ENCODE data around the gene ZNF544. TPM values are rescaled to one million over a fixed set of nuclear protein-coding genes. Genes with fewer than 3 reads are reported as not detected.
A peak's percentile ranks its signal among the peaks of the same experiment; 100 is the strongest.

The ZNF544 gene
- total RNA-seq, 1 donor from 2014 or later, result 20.1 TPM

GRCh38 chr19:58227964-58228584 is 640 bp upstream of the ZNF544 start:
- no peak for TF ChIP-seq POLR2AphosphoS5 (IDR thresholded peaks at IDR 0.05; ENCODE audit: insufficient read depth in 1 of 2, low read depth in 1 of 2)
- TF ChIP-seq POLR2A (IDR thresholded peaks at IDR 0.05), result no peak
- TF ChIP-seq CTCF (IDR thresholded peaks at IDR 0.05), result no peak
- H3K27ac ChIP-seq, result peak overlapping the region; percentile 54
- H3K4me1 ChIP-seq, result peaks cover 8% of the 10 kb centered on the region
- no peaks in the 10 kb centered on the region for H3K9me3 ChIP-seq
- H3K36me3 ChIP-seq, result peaks cover 0 to 33% of the 10 kb centered on the region in 2 donors
- no peak for DNase-seq (ENCODE audit: extremely low spot score in 2 of 2)
- intact Hi-C loops (cut with DNase I), result no loop called here
- no peaks in the 10 kb centered on the region for H3K27me3 ChIP-seq
- peak overlapping the region; percentile 64 to 69 for H3K4me3 ChIP-seq

- no peaks in the 10 kb centered on the region for H3K27me3 ChIP-seq
- H3K4me1 ChIP-seq, result peaks cover 8% of the 10 kb centered on the region
- peak overlapping the region; percentile 64 to 69 for H3K4me3 ChIP-seq
- peaks cover 8% of the 10 kb centered on the region for H3K9me3 ChIP-seq
- H3K36me3 ChIP-seq, result peaks cover 0 to 45% of the 10 kb centered on the region in 2 donors
- TF ChIP-seq POLR2A (IDR thresholded peaks at IDR 0.05) (no peak), POLR2AphosphoS5 (IDR thresholded peaks at IDR 0.05; ENCODE audit: insufficient read depth in 1 of 2, low read depth in 1 of 2) (no peak), CTCF (IDR thresholded peaks at IDR 0.05) (no peak)
- DNase-seq (ENCODE audit: extremely low spot score in 2 of 2), result no peak
- peak overlapping the region; percentile 54 for H3K27ac ChIP-seq
- intact Hi-C loops (cut with DNase I), result no loop called here
Observed at GRCh38 chr19:58229255-58229639, 533 bp downstream of the ZNF544 start.

GRCh38 chr19:58237324-58237723 is 8.6 kb downstream of the ZNF544 start:
- no peaks in the 10 kb centered on the region for H3K4me1 ChIP-seq
- peaks cover 59% of the 10 kb centered on the region for H3K9me3 ChIP-seq
- TF ChIP-seq POLR2AphosphoS5 (IDR thresholded peaks at IDR 0.05; ENCODE audit: insufficient read depth in 1 of 2, low read depth in 1 of 2) (no peak), CTCF (IDR thresholded peaks at IDR 0.05) (no peak)
- no peak for DNase-seq (ENCODE audit: extremely low spot score in 2 of 2)
- no peak overlapping the region for H3K4me3 ChIP-seq
- H3K36me3 ChIP-seq, result peaks cover 4 to 75% of the 10 kb centered on the region in 2 donors
- H3K27me3 ChIP-seq, result no peaks in the 10 kb centered on the region
- intact Hi-C loops (cut with DNase I), result no loop called here
- no peak overlapping the region for H3K27ac ChIP-seq

- TF ChIP-seq CTCF (IDR thresholded peaks at IDR 0.05) (no peak), POLR2AphosphoS5 (IDR thresholded peaks at IDR 0.05; ENCODE audit: insufficient read depth in 1 of 2, low read depth in 1 of 2) (no peak), POLR2A (IDR thresholded peaks at IDR 0.05) (no peak)
- no peak overlapping the region for H3K4me3 ChIP-seq
- H3K36me3 ChIP-seq, result peaks cover 3 to 86% of the 10 kb centered on the region in 2 donors
- no peak overlapping the region for H3K27ac ChIP-seq
- DNase-seq (ENCODE audit: extremely low spot score in 2 of 2), result no peak
- intact Hi-C loops (cut with DNase I), result no loop called here
- peaks cover 90% of the 10 kb centered on the region for H3K9me3 ChIP-seq
- H3K27me3 ChIP-seq, result no peaks in the 10 kb centered on the region
- H3K4me1 ChIP-seq, result no peaks in the 10 kb centered on the region
Observed at GRCh38 chr19:58243351-58243750, 14.6 kb downstream of the ZNF544 start.

GRCh38 chr19:58248886-58249285 is 20.2 kb downstream of the ZNF544 start:
- Histone ChIP-seq H3K4me1 (no peaks in the 10 kb centered on the region), H3K27me3 (no peaks in the 10 kb centered on the region), H3K4me3 (no peak overlapping the region), H3K9me3 (peaks cover 96% of the 10 kb centered on the region), H3K36me3 (peaks cover 3 to 100% of the 10 kb centered on the region in 2 donors), H3K27ac (no peak overlapping the region)
- intact Hi-C loops (cut with DNase I), result no loop called here
- no peak for DNase-seq (ENCODE audit: extremely low spot score in 2 of 2)
- no peak for TF ChIP-seq POLR2A (IDR thresholded peaks at IDR 0.05)
- no peak for TF ChIP-seq POLR2AphosphoS5 (IDR thresholded peaks at IDR 0.05; ENCODE audit: insufficient read depth in 1 of 2, low read depth in 1 of 2)
- no peak for TF ChIP-seq CTCF (IDR thresholded peaks at IDR 0.05)
